Middle frontal gyrus (tissue), 1 donor: ENCODE data around the gene KCNQ5.
A peak's percentile ranks its signal among the peaks of the same experiment; 100 is the strongest.
"Not testable (repeated sequence)": the region's sequence is repeated elsewhere in the genome, so short reads cannot be mapped to it uniquely, and the experiment has no call there.

Experiments
- DNase-seq: peaks from one replicate; pipeline ENCODE4 v3.0.0-alpha.2; 2015; ENCODE audit warnings: low spot score; ENCODE audit errors: extremely low spot score

The KCNQ5 gene

GRCh38 chr6:72621291-72622093 lies at the start of gene KCNQ5:
KCNQ5 (plus strand) TSS chr6:72622064.
- no peak for DNase-seq

- DNase-seq: no peak
Observed at GRCh38 chr6:72579865-72580264, 42.0 kb upstream of the KCNQ5 start.

GRCh38 chr6:72580281-72580940 lies 41.5 kb upstream of the KCNQ5 start:
- no peak for DNase-seq

- DNase-seq: not testable (repeated sequence)
Observed at GRCh38 chr6:72580950-72581349, 40.9 kb upstream of the KCNQ5 start.

- no peak for DNase-seq
Observed at GRCh38 chr6:72588155-72588554, 33.7 kb upstream of the KCNQ5 start.

- no peak for DNase-seq
Observed at GRCh38 chr6:72589096-72589495, 32.8 kb upstream of the KCNQ5 start.

GRCh38 chr6:72595812-72596211 lies 26.1 kb upstream of the KCNQ5 start:
- DNase-seq: no peak

GRCh38 chr6:72616406-72617015 lies 5.4 kb upstream of the KCNQ5 start:
- DNase-seq: no peak

- no peak for DNase-seq
Observed at GRCh38 chr6:72617721-72618120, 4.1 kb upstream of the KCNQ5 start.

- peak; percentile 61 for DNase-seq
Observed at GRCh38 chr6:72619883-72620696, 1.8 kb upstream of the KCNQ5 start.

- DNase-seq: no peak
Observed at GRCh38 chr6:72620871-72621290, 983 bp upstream of the KCNQ5 start.

- no peak for DNase-seq
Observed at GRCh38 chr6:72622094-72622940, 453 bp downstream of the KCNQ5 start.

- DNase-seq: no peak
Observed at GRCh38 chr6:72623808-72624207, 1.9 kb downstream of the KCNQ5 start.

GRCh38 chr6:72624557-72625160 lies 2.8 kb downstream of the KCNQ5 start:
- DNase-seq: no peak

- no peak for DNase-seq
Observed at GRCh38 chr6:72626126-72626525, 4.3 kb downstream of the KCNQ5 start.

- no peak for DNase-seq
Observed at GRCh38 chr6:72627539-72627938, 5.7 kb downstream of the KCNQ5 start.

- DNase-seq: no peak
Observed at GRCh38 chr6:72631480-72631879, 9.6 kb downstream of the KCNQ5 start.

GRCh38 chr6:72635636-72636035 lies 13.8 kb downstream of the KCNQ5 start:
- no peak for DNase-seq

- DNase-seq: no peak
Observed at GRCh38 chr6:72636215-72636614, 14.4 kb downstream of the KCNQ5 start.

- no peak for DNase-seq
Observed at GRCh38 chr6:72636786-72637185, 14.9 kb downstream of the KCNQ5 start.
